Prostate gland (tissue), 2 donors: ENCODE data around the gene HDAC8.

Source experiments
- CTCF ChIP-seq, 4 experiments: fragments of 200-600 bp in 2 of 4; fragments of 450-650 bp in 2 of 4; sonication (generic) in 2 of 4; IDR thresholded peaks; 1 replicate in 3 of 4; 2 replicates in 1 of 4; pipeline ENCODE4 v1.5.1; 2016 to 2019; ENCODE audit warnings: antibody characterized with exemption in 4 of 4, mild to moderate bottlenecking in 2 of 4, moderate library complexity in 2 of 4
- POLR2A ChIP-seq: fragments of 450-650 bp; IDR thresholded peaks from one replicate; pipeline ENCODE4 v1.6.1; 2016; ENCODE audit warnings: antibody characterized with exemption, mild to moderate bottlenecking

DNA sequence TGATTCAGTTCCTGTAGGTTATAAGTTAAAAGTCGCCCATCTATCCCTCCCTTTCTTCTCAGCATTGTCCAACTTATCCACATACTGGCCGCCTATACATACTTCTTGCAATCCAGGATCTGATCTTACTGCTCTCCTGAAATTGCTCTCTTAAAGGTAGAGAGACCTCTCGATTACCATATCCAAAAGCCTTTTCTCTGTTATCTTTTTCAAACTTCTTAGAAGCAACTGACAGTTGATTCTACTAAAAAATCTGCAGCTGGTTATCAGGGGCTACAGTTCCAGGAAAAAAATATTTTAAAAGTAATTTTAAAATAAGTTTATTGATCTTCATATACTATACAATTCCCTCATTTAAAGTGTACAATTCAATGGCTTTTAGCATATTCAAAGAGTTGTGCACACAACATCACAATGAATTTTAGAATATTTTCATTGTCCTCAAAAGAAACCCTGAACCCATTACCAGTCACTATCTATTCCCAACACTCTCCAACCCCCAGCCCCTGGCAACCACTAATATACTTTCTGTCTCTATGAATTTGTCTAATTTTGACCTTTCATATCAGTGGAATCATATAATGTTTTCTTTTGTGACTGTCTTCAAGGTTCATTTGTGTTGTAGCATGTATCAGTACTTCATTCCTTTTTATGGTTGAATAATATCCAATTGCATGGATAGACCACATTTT, 102.0 kb downstream of the HDAC8 start:
- TF ChIP-seq CTCF (IDR thresholded peaks at IDR 0.05) (no peak), POLR2A (no peak)
